ENCODE results near the gene DRD4. TPM values are rescaled to one million over a fixed set of nuclear protein-coding genes. Genes with fewer than 3 reads are reported as not detected.
A peak's percentile ranks its signal among the peaks of the same experiment; 100 is the strongest.

The DRD4 gene
- total RNA-seq, 1 donor from 2014 or later: 0.68 TPM

DNA sequence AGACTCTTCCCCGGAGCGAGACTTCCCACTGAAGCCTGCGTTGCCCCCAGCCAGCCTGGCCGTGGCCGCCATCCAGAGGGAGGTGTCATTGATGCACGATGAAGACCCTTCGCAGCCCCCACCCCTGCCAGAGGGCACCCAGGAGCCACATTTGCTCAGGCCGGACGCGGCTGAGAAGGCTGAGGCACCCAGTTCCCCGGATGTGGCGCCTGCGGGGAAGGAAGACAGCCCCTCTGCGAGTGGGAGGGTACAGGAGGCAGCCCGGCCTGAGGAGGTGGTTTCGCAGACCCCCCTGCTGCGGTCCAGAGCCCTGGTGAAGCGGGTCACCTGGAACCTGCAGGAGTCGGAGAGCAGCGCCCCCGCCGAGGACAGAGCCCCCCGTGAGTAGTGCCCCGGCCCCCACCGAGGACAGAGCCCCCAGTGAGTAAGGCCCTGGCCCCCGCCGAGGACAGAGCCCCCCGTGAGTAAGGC, 27.7 kb upstream of the DRD4 start:
- DNase-seq (ENCODE audit: low spot score) (no peak), ATAC-seq (no peak)

DNA sequence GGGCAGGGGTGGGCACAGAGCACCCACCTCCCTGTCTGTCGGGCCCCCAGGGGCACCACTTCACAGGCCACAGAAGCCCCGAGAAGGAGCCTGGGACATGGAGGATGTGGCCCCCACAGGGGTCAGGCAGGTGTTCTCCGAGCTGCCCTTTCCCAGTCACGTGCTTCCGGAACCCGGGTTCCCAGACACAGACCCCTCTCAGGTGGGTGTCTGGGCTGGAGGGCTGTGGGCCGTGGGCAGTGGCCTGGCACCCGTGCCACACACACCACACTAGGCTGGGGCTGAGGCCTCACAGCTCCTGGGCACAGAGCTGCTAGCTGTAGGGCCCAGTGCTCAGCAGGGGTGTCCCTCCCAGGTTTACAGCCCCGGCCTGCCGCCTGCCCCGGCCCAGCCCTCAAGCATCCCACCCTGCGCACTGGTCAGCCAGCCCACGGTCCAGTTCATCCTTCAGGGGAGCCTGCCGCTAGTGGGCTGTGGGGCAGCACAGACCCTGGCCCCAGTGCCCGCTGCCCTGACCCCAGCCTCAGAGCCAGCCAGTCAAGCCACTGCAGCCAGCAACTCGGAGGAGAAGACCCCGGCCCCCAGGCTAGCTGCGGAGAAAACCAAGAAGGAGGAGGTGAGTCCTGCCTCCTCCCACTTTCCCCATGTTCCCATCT, 26.8 kb upstream of the DRD4 start:
- ATAC-seq: no peak
- DNase-seq (ENCODE audit: low spot score): no peak

DNA sequence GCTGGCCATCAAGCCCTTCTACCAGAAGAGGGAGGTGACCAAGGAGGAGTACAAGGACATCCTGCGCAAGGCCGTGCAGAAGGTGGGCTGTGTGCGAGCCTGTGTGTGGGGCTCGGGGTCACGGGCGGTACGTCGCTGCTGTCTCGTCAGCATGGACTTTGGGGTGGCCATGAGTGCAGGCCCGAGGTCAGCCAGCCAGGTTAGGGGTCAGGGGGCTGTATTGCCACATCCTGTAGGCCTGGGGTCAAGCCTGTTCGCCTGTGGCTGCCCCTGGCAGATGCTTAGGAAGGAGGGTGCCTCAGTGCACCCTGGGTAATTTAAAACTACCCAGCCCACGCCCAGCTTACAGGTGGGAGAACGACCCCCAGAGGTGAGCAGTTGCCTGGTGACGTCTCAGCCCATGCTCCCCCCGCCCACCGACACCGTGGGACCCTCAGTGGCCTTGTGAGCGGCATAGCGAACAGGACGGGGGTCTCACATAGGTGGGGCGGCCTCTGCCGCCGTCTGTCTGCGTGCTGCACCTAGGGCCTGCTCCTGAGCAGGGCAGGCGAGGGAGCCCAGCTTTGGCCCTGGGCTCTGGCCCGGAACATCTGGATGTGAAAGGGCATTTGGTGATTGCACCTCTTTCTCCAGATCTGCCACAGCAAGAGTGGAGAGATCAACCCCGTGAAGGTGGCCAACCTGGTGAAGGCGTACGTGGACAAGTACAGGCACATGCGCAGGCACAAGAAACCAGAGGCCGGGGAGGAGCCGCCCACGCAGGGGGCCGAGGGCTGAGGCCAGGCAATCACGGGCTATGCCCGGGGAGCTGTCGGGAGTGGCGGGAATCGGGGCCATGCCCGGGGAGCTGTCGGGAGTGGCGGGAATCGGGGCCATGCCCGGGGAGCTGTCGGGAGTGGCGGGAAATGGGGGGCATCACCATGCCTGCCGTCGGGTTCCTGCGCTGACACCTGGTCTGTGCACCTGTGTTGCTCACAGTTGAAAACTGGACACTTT, 25.8 kb upstream of the DRD4 start:
- DNase-seq (ENCODE audit: low spot score) (peak; percentile 82), ATAC-seq (peak; percentile 0)

DNA sequence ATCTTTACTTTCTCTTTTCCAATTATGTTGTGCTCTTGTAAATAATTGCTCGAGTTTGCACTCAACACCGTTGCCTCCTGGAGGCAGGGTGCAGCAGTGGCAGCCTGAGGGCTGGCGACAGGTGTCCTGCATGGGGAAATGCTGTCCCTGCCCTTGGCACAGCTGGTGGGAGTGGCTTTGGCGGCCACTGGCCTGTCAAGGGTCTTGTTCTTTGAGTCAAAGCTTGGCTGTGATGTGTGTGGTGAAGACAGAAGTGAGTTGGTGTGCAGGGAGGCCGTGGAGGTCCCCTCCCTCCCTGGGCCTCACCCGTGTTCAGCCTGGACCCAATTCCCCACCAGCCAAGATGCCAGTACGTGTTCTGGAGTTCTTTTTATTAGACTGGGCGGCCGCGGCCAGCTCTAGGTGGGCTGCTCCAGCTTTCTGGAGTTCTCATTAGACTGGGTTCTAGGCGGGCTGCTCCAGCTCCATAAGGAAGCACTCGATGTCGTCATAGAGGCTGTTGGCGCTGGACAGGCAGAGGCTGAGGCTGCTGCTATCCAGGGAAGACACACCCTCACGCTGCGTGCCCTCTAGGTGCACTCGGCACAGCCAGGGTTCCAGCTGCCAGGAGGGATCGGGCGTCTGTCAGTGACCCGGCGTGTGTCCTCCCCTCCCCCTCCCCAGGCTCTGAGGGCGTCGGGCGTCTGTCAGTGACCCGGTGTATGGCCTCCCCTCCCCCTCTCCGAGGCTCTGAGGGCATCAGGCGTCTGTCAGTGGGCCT, 24.7 kb upstream of the DRD4 start:
- peak; percentile 89 for DNase-seq (ENCODE audit: low spot score)

DNA sequence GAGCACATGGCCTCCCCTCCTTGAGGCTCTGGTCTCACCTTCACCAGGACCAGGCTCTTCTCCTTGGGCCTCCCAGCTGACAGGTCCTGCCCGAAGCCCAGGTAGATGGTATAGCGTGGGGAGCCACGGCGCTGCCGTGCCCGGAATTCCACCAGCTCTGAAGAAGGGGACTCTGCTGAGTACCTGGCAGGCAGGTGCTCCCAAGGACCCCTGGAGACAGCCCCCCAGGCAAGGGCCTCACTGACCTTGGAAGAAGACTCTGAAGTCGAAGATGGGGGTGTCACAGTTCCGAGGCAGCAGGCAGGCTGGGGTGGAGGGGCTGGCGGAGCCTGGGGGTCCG, 24.1 kb upstream of the DRD4 start:
- ATAC-seq: no peak
- no peak for DNase-seq (ENCODE audit: low spot score)

More for the DNA sequence above, 24.7 kb upstream of the DRD4 start:
- peak; percentile 41 for ATAC-seq

DNA sequence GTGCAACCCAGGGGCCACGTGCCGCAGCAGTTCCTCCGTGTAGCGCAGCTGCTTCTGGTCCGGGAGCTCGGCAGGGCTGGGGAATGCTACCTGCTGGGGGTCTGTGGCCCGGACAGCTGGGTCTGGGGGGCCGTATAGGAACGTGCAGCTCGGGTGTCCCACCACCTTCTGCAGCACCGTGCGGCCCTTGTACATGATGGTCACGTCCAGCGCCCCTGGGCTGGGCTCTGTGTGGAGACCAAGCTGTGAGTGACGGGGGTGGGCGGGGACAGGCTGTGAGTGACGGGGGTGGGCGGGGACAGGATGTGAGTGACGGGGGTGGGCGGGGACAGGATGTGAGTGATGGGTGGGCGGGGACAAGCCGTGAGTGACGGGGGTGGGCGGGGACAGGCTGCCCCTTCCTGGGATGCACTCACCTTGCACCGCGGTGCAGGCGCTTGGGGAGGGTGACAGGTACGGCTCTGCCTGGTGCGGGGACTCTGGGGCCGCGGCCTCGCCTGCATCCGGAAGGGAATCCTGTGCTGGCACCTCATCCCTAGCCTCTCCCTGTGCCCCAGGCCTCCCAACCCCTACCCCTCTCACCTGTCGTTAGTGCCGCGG, 23.6 kb upstream of the DRD4 start:
- ATAC-seq: peak; percentile 27
- peak; percentile 79 for DNase-seq (ENCODE audit: low spot score)

DNA sequence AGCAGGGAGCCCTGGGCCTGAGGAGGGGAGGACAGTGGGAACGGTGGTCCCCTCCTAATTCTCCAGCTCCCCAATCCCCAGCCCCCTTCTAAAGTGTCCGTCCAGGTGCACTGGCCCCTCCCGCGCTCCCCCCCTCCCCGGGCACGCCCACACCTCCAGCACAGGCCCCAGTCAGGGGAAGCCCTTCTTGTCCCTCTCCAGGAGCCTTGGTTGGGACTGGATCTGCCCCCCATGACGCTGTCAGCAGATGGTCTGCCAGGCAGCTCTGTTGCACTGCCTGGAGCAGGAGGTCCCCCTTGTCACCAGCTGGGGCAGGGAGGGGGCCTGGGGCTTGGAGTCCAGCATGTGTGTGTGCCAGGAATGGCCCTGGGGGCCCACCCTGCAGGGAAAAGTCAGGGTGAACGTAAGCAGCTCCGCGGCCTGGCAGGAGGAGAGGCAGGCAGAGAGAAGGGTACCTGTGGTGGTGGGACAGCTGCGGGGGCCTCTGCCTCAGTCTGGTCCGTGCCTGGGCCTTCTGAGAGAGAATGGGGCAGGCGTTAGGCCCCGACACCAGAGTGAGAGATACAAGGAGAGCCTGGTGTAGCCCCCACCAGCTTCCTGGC, 22.9 kb upstream of the DRD4 start:
- DNase-seq (ENCODE audit: low spot score): no peak
- ATAC-seq: no peak

DNA sequence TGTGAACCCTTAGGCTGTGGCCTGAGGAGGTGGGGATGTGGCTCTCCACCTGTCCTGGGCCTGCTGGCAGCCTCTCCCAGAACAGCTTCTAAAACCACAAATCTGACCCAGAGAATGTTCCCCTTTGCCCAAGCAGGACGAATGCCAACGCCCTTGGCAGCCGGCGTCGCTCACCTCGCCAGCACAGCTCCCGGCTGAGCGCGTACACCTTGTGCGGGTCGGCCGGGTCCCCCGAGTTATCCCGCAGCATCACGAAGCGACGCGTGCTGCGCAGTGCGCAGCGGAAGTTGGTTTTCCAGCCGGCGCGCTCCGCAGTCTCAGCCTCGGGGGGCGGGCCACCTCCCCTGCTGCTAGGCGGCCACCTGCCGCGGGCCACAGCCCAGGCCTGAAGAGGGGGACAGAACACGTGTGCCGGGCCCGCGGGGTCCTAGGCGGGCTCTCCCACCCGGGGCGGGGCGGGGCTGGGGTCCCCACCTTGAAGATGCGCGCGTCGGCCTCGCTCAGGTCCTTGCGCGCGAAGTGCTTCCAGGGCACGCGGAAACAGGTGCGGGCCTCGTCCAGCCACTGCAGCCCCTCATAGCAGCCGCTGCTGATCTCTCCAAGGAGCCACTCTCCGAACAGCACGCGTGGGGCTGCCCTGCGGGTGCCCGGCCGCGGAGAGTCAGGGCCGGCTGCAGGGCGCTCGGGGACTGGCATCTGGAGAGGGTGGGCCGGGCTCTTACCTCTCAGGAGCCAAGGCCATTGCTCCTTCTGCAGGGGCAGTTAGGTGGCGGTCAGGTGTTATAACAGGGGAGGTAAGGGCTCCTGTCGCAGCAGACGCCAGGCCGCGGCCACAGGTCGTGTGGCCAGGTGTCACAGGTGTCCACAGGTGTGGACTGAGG, 22.2 kb upstream of the DRD4 start:
- ATAC-seq (peak; percentile 46), DNase-seq (ENCODE audit: low spot score) (peak; percentile 93)

DNA sequence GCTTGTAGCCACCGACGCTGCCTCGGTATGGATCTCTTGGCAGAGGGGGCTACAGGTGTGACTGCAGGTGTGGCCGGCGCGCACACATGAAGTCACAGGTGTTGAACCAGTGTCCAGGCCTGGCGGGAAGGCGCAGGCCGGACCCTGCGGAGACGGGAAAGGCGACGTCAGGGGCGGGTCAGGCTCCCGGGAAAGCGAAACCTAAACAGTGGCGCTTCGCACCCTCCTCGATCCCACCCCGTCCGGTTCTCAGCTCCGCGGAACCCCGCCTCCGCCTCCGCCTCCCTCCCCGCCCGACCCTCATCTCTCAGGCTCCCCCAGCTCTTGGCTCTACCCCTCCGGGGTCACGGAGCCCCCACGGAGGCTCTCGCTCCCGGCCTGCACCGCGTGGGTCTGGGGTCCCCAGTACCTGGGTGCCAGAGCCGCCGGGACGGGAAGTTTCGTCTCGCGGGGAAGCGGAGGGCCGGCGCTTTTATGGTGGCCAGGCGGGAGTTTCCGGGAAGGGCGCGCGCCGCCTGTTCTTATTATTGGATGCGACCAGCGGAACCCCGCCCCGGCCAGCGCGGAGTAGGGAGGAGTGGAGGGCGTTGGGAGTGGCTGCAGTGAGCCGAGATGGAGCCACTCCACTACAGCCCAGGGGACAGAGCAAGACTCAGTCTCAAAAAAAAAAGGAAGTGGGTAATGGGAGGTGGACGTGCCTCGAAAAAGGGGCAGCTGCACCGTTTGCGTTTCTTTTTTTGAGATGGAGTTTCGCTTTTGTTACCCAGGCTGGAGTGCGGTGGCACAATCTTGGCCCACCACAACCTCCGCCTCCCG, 21.4 kb upstream of the DRD4 start, which contains the start of gene IRF7:
Gene IRF7, minus strand, starts transcription at position 447 of the 816 bp plus-strand sequence. CDS start 586 bp downstream, outside the sequence.
- DNase-seq (ENCODE audit: low spot score) (peak; percentile 95), ATAC-seq (peak; percentile 62)

DNA sequence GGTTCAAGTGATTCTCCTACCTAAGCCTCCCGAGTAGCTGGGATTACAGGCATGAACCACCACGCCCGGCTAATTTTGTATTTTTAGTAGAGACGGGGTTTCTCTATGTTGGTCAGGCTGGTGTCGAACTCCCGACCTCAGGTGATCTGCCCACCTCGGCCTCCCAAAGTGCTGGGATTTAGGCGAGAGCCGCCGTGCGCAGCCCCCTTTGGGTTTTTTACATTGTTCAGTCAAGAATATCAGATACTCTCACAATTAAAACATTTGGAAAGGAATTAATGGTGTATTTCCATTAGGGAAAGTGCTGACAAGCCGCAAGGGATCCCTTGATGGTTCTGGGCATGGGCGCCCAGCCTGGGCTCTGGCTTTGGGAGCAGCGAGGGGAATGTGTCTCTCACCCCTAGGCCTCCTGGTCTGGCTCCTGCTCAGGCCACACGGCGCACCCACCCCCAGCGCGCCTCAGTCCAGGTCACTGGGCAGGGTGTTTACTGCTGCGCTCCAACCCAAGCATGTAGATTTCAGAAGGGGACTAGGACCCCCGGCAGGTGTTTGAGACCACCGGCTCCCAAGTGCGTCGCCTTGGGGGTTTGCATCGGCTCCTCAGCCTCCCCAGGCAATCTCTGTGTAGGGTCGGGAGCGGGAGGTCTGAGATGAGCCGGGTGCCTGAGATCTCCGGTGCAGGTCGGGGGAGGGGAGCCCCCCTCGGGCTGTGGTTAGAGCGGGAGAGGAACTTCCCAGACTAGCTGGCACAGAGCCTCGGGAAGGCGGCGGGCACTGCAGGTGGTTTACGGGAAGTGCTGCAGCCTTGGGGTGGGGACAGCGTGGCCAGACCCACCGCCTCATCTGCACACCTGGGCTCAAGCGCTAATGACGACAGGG, 20.5 kb upstream of the DRD4 start:
- no peak for ATAC-seq
- DNase-seq (ENCODE audit: low spot score): peak; percentile 59

DNA sequence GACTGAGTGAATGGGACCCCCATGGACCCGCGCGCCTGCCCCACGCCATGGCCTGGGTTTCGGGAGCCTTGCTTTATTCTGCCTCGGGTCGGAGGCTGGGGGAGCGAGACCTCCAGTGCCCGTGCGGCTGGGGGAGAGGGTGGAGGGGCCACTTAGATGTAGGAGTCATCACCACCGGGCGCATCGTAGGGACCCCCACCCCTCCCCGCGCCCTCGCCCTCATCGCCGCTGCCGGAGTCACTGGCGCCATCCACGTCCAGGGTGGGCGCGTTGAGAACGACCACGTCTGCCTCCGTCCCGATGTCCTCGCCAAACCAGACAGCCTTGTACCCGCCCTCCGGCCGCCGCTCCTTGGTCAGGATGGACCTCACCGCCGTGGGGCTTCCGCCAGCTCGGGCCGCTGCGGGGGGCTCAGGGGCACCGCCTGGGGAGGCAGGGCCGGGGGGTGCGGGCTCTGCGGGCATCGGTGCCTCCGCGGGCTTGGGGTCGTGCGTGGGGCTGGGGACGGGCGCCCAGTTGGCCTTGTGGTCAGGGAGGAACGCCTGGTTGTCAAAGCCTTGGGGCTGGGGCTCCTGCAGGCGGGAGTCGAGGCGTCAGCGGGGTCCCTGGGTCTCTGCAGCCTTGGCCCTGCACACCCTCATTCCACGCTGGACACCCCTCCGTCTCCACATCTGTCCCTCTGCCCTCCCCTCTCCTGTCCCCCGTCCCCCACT, 19.7 kb upstream of the DRD4 start:
- ATAC-seq: no peak
- DNase-seq (ENCODE audit: low spot score): peak; percentile 52

DNA sequence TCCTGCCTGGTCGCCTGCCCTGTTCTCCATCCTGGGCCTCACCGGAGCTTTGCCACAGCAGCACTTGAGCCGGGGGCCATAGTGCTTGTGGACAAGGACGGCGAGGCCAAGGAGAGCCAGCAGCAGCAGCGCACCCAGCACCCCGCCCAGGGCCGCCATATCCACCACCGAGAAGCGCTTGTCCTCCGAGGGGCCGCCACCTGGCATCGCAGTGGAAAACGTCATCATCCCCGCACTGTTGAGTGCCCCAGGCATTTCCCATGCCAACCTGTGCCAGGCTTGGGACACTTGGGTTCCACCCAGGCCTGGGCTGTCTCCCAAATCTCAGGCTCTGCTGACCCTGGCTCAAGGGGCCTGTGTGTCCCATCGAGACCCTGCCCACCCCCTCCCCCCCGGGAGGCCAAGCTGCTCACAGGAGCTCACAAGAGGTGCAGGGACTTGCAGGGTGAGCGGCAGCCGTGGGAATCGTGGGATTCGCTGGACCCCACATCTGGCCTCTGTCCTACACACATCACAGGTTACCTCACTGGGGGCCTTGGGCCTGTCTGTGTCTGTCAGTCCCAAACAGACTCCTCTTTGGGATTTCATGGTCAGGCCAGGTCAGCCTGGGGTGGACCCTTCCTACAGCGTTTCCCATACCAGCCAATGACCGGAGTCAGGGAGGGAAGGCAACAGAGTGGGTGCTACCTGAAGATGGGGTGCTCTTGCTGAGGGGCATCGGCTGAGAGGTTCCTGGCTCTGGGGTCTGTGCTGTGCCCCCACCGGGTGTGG, 19.0 kb upstream of the DRD4 start:
- peak; percentile 51 for DNase-seq (ENCODE audit: low spot score)
- no peak for ATAC-seq

DNA sequence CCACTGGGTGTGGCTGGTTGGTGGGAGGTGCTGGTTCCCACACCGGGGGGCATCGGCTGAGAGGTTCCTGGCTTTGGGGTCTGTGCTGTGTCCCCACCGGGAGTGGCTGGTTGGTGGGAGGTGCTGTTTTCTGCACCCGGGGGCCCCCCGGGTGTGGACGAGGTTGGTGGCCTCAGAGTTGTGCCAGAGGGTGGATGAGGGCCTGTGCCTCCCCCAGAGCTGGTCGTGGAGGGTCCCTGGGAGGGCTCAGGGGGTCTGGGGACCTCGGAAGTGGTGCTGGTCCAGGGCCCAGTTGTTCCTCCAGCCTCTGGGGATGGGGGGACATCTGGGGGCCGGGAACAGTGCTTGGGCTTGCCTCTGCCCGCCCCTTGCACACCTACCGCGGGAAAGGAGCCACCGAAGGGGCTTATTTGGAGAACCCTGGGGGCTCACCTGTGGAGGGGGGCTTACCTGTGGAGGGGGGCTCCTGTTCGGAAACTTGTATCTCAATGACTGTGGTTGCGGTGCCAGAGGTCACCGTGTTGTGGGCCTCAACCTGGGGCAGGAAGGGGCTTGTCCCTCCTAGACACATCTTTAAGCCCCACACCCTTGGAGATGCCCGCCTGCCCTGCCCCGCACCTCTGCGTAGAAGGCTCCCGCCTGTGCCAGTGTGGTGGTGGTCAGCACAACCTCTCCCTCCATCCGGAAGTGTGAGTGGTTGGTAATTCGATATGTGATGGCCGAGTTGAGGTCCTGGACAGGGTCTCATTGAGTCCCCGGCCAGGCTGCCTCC, 18.0 kb upstream of the DRD4 start:
- ATAC-seq (no peak), DNase-seq (ENCODE audit: low spot score) (no peak)

DNA sequence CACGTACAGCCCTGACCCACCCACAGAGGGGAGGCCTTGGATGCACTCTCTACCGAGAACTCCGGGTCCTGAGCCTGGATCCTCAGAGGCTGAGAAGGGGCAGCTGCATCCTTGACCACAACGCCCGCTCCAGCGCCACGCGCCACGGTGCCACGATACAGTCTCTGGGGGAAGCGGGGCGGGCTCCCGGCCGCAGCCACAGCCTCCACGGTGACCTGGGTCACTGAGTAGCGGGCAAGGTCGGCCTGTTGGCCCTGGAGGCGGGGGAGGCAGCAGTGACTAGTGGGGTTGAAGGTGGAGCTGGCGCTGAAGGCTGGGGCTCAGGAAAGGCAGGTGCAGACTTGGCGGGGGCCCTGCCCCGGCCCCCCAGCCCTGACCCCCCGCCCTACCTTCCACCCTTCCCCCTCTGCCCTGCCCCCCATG, 17.4 kb upstream of the DRD4 start:
- DNase-seq (ENCODE audit: low spot score): peak; percentile 48

DNA sequence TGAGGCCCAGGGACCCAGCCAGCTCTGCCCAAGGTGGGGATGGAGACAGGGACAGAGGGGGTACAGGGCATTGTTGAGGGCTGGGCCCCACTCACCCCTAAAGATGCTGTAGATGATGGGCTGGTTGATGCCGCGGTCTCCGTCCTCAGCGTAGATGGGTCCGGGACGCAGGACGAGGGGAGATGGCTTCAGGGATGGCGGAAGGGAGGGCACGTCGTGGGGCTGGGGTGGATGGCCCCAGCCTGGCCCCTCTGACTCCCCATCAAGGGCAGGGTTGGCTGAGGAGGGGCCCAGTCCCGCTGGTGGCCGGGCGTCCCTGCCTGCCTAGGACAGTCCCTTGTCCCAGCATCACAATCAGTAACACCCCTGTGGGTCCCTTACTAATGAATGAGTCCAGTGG, 16.9 kb upstream of the DRD4 start:
- no peak for DNase-seq (ENCODE audit: low spot score)
- ATAC-seq: no peak

More for the DNA sequence above, 17.4 kb upstream of the DRD4 start:
- ATAC-seq: no peak

Measured in left lobe of liver (tissue), 2 donors.